Epithelial cell of proximal tubule (primary cell): Measurements from ENCODE around the gene HMBS. TPM values are rescaled to one million over a fixed set of nuclear protein-coding genes. Genes with fewer than 3 reads are reported as not detected.
"Not testable (repeated sequence)": the region's sequence is repeated elsewhere in the genome, so short reads cannot be mapped to it uniquely, and the experiment has no call there.

Experiments
- DNase-seq: peaks from one replicate; pipeline ENCODE4 v3.0.0-alpha.2; 2011; ENCODE audit warnings: low read depth
- H3K4me3 ChIP-seq: 2 replicates; pipeline ENCODE4 v1.5.1; 2011; ENCODE audit warnings: low read depth, mild to moderate bottlenecking, low read length
- total RNA-seq: library from RNA; depleted of rRNA; stranded (reverse); fragments of >200 nt; gene quantifications from 2 replicates; pipeline ENCODE4 v1.2.3, GENCODE V29; 2015
- TF ChIP-seq, protein P1 (sequence below): conservative IDR thresholded peaks from 2 replicates; pipeline ENCODE4 v1.5.1; 2012; ENCODE audit warnings: low read depth, mild to moderate bottlenecking, low read length

Gene HMBS
- 17.0 and 37.1 TPM in 2 replicates for total RNA-seq

DNA sequence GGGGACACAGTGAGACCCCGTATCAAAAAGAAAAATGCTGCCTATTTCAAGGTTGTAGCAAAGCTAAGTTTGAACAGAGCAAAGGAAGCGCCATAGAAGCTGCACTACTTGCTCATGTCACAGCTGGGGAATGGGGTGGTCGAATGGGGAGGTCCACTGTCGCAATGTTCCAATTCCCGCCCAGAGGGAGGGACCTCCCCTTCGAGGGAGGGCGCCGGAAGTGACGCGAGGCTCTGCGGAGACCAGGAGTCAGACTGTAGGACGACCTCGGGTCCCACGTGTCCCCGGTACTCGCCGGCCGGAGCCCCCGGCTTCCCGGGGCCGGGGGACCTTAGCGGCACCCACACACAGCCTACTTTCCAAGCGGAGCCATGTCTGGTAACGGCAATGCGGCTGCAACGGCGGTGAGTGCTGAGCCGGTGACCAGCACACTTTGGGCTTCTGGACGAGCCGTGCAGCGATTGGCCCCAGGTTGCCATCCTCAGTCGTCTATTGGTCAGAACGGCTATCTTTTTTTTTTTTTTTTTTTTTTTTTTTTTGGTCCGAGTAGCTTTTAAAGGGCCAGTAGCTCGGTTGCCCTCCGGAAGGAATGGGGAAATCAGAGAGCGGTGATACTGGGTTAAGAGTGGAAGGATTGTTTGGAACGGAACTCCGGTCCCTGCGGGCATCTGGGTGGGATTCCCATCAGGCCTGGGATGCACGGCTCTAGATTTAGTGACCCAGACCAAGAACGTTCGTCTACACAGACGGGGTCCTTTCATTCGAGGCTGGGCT lies at the start of gene HMBS:
HMBS (plus strand) TSS at position 219 of the 774 bp plus-strand sequence; CDS start at position 372, 153 bp downstream.
- no peak for DNase-seq
- TF ChIP-seq, protein P1, sequence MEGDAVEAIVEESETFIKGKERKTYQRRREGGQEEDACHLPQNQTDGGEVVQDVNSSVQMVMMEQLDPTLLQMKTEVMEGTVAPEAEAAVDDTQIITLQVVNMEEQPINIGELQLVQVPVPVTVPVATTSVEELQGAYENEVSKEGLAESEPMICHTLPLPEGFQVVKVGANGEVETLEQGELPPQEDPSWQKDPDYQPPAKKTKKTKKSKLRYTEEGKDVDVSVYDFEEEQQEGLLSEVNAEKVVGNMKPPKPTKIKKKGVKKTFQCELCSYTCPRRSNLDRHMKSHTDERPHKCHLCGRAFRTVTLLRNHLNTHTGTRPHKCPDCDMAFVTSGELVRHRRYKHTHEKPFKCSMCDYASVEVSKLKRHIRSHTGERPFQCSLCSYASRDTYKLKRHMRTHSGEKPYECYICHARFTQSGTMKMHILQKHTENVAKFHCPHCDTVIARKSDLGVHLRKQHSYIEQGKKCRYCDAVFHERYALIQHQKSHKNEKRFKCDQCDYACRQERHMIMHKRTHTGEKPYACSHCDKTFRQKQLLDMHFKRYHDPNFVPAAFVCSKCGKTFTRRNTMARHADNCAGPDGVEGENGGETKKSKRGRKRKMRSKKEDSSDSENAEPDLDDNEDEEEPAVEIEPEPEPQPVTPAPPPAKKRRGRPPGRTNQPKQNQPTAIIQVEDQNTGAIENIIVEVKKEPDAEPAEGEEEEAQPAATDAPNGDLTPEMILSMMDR: no peak
- H3K4me3 ChIP-seq: peak within 1 kb of the TSS; percentile 90

DNA sequence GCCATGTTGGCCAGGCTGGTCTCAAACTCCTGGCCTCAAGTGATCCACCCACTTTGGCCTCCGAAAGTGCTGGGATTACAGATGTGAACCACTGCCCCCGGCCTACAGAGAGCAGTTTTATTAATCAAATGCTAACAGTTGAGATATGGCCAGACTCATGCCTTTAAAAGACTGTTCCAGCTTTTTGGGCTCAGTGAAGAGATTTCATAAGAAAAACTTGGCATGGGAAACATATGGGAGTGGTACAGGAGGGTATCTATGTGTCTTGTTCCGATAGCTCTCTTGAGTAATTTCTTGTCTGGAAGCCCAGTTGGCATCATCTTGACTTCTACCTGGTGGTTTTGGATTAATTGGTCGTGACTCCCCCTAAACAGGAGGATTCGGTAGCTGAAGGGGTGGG lies 45.8 kb upstream of the HMBS start:
- no peak for DNase-seq
- no peak overlapping the region for H3K4me3 ChIP-seq
- TF ChIP-seq, protein P1: no peak

DNA sequence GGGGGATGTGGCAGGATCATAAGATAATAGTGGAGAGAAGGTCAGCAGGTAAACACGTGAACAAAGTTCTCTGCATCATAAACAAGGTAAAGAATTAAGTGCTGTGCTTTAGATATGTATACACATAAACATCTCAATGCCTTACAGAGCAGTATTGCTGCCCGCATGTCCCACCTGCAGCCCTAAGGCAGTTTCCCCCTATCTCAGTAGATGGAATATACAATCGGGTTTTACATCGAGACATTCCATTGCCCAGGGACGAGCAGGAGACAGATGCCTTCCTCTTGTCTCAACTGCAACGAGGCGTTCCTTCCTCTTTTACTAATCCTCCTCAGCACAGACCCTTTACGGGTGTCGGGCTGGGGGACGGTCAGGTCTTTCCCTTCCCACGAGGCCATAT lies 45.2 kb upstream of the HMBS start:
- DNase-seq, H3K4me3 ChIP-seq: not testable (repeated sequence)

DNA sequence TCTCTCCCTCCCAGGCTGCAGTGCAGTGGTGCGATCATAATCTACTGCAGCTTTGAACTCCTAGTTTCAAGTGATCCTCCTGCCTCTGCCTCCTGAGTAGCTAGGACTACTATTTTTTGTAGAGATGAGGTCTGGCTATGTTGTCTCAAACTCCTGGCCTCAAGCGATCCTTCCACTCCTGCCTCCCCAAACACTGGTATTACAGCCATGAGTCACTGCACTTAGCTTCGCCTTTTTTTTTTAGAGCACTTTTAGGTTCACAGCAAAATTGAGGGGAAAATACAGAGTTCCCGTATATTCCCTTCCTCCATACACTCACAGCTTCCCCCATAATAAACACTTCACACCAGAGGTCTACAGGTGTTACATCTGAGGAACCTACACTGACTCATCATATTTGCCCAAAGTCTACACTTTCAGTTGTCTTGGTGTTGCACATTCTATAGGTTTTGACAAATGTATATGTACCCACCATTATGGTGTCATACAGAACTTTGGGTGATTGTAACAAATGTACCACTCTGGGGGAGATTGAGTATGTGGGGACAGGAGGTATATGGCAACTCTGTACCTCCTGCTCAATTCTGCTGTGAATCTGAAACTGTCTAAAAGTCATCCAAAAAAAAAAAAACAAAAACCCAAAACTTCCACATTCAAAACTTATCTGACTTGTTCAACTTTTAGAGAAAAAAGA lies 42.7 kb upstream of the HMBS start:
- DNase-seq: no peak
- H3K4me3 ChIP-seq: no peak overlapping the region
- TF ChIP-seq, protein P1: no peak

DNA sequence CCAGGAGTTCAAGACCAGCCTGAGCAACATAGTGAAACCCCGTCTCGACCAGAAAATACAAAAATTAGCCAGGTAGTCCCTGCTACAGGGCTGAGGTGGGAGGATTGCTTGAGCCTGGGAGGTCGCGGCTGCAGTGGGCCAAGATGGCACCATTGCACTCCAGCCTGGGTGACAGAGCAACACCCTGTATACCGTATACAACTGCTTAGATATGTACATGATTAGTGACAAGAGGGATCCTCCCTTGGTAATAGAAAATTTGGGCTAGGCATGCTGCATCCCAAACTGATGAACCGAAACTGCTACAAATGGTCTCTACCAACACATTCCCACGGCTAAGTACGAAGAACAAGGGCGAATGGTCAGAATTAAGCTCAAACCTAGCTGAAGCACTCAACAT lies 41.8 kb upstream of the HMBS start:
- TF ChIP-seq, protein P1: no peak
- no peak for DNase-seq
- H3K4me3 ChIP-seq: no peak overlapping the region

DNA sequence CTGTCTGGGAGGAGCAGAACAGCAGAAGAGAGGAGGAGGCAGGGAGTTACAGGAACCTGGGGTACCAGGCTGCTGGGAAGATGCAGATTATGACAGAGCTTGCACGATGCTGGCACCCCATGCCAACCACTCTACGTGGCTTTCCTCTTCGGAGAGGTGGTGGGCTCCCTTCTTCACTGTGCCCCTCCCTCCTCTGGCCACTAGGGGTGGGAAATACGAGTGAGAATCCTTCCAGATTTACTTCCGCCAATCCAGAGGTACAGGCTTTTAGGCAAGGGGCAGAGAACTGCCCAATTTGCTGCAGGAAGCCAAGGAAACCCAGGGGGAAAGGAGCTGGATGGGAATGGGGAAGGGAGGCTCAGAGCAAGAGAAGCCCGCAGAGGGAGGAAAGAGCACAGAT lies 40.0 kb upstream of the HMBS start:
- no peak for DNase-seq
- TF ChIP-seq, protein P1: peak; percentile 25
- H3K4me3 ChIP-seq: no peak overlapping the region

DNA sequence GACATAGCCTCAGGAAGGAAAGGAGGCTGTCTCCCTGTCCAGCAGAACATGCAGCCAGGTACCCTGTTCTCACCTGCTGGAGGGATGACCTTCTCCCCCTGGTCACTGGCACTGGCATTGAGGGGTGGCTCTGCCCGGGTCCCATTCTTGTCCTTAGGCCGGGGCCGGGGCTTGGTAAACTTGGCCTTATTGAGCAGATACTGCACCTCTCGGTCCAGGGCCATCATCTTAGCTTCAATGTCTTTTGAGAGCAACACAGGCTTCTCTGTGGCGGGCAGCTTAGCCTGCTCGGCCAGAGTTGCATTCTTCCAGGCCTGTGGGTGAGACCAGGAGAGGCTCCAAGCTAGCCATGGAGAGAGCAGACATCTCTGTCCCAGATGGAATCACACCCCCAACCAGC lies 38.2 kb upstream of the HMBS start:
- no peak for DNase-seq
- no peak overlapping the region for H3K4me3 ChIP-seq
- TF ChIP-seq, protein P1: no peak
